Choroid plexus epithelial cell (primary cell): ENCODE results near the gene GNAI1.

Source experiments
- DNase-seq: peaks from one replicate; pipeline ENCODE4 v3.0.0-alpha.2; 2010; ENCODE audit warnings: low read depth
- H3K4me3 ChIP-seq: 2 replicates; pipeline ENCODE4 v1.5.1; 2011; ENCODE audit warnings: low read depth, mild to moderate bottlenecking, control low read depth, low read length, moderate library complexity
- TF ChIP-seq, protein P1 (sequence below): conservative IDR thresholded peaks from 2 replicates; pipeline ENCODE4 v1.5.1; 2011; ENCODE audit warnings: low read depth, mild to moderate bottlenecking, control low read depth, inconsistent platforms, low read length, moderate library complexity

The GNAI1 gene

DNA sequence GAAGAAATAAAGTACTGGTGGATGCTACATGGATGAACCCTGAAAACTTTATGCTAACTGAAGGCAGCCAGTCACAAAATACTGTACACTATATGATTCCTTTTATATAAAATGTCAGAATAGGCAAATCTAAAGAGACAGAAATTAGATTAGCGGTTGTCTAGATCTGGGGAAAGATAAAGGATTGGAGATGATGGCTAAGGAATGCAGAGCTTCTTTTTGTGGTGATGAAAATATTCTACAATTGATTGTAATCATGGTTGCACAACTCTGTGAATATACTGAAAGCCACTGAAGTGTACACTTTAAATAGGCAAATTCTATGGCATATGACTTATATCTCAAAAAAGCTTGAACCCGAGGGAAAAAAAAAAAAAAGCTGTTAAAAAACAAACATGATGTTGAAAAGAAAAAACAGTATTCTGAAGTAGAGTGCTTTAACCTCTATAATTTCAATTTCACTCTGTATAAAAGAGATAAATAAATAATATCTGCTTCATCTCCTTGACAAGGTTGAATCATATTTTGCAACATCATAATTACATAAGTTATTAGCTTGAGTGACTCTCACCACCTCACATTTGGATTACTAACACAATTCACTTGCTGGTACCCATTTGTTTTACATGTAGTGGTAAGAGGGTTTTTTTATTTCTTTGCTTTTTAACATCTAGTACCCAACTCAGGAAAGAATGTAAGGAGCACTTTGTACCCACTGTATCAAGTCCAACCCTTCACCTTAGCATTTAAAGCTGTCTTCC, 2.8 kb upstream of the GNAI1 start:
- no peak overlapping the region for H3K4me3 ChIP-seq
- peak; percentile 53 for DNase-seq
- TF ChIP-seq, protein P1, sequence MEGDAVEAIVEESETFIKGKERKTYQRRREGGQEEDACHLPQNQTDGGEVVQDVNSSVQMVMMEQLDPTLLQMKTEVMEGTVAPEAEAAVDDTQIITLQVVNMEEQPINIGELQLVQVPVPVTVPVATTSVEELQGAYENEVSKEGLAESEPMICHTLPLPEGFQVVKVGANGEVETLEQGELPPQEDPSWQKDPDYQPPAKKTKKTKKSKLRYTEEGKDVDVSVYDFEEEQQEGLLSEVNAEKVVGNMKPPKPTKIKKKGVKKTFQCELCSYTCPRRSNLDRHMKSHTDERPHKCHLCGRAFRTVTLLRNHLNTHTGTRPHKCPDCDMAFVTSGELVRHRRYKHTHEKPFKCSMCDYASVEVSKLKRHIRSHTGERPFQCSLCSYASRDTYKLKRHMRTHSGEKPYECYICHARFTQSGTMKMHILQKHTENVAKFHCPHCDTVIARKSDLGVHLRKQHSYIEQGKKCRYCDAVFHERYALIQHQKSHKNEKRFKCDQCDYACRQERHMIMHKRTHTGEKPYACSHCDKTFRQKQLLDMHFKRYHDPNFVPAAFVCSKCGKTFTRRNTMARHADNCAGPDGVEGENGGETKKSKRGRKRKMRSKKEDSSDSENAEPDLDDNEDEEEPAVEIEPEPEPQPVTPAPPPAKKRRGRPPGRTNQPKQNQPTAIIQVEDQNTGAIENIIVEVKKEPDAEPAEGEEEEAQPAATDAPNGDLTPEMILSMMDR, result no peak

DNA sequence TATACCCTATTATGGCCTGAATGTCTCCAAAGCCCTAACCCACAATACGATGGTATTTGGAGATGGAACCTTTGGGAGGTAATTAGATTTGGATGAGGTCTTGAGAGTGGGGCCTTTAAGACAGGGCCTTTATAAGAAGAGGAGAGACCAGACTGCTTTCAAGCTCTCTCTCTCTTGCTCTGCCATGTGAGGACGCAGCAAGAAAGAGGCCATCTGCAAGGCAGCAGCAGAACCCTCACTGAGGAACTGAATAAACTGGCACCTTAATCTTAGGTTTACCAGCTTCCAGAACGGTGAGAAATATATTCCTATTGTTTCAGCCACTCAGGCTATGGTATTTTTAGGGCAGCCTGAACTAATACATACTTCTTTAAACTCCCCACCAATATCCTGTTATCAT, 2.0 kb upstream of the GNAI1 start:
- no peak overlapping the region for H3K4me3 ChIP-seq
- no peak for DNase-seq
- TF ChIP-seq, protein P1, result no peak

DNA sequence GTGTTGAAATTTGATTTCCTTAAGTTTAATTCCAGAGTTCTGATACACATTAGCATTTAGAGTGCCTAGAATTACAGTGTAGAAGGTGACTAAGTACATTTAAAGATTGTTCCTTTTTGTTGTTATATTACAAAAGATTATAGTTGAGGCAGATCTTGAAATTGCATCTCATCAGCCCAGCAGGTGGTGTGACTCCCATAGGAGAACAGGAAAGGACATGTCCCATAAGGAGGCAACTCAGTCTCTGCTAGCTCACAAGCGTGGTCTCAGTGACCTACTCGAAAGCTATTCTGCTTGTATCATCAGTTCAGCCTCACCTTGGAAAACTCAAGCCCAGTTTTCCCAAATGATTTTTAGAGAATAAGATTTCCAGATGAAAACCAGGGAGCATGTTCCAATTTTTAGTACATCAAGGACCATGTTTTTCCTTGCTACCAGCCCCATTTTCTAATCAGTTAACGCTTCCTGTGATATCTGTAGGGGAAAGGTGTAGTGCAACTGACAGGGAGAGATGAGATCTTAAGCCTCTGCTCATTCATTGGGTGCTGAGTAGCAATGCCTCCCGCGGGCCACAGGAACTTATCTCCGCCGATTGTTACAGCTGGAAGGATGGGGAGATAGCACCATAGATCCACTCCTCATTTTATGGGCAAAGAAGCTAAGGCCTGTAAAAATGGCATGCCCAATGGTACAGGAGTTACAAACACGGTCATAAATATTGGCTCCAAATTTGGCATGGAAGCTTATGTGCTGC, 1.1 kb upstream of the GNAI1 start:
- H3K4me3 ChIP-seq, result no peak overlapping the region
- DNase-seq, result peak; percentile 29
- TF ChIP-seq, protein P1, result no peak

DNA sequence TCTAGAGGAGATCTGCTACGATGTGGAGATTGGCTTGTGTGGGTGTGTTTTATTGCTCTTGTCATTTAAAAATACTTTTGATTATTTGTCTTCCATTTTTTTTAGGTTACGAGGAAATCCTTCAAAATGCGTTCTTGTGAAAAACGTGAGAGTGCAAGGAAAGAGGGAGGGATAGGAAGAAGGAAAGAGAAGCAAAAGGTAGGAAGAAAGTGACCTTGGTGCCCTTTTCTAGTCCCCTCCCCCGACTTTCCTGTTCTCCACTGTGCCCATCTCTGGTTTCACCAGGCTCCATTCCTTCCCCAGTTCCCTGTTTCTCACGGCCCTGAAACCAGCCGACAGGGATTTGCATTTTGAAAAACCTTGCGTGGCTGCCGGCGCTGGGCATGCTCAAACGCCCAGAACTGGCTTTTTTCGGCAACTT, 506 bp upstream of the GNAI1 start:
- no peak for DNase-seq
- peak overlapping the region; percentile 87 for H3K4me3 ChIP-seq
- TF ChIP-seq, protein P1, result no peak

DNA sequence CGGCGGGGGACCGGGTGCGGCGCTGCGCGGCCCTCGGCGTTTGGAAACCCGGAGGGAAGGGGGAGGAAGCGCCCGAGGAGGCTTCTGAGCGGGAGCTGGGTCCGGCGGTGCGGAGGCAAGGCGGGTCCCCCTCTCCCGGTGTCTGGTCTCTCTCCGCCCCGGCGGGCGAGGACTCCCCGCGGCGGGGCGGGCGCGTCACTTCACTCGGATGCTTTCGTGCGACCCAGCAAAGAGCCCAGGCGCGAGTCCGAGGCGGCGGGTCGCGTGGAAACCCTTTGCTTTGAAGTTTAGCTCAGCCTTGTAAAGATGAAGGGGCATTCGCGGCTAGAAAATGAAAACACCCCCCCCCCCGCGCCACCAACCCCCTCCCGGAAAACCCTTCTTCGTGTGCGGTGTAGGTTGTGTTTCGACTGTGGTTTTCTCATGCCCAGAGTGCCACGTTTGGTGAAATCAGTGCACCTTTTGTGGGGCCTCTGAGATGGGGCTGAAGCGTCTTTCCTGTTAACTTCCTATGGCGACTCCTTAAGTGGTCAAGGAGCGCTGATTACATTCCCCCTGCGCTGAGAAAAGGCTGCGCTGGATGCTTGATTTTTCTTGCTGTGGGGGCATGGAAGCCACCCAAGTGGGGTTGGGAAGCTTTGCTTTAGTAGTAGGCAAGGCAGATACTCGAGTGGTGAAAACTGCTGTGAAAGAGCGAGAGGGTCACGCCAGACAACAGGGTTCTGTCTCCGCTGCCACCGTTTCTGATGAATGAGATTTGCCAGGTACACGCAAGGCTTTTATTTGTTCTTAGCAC, 876 bp downstream of the GNAI1 start:
- DNase-seq, result peak; percentile 43
- TF ChIP-seq, protein P1, result no peak
- H3K4me3 ChIP-seq, result peak overlapping the region; percentile 87

DNA sequence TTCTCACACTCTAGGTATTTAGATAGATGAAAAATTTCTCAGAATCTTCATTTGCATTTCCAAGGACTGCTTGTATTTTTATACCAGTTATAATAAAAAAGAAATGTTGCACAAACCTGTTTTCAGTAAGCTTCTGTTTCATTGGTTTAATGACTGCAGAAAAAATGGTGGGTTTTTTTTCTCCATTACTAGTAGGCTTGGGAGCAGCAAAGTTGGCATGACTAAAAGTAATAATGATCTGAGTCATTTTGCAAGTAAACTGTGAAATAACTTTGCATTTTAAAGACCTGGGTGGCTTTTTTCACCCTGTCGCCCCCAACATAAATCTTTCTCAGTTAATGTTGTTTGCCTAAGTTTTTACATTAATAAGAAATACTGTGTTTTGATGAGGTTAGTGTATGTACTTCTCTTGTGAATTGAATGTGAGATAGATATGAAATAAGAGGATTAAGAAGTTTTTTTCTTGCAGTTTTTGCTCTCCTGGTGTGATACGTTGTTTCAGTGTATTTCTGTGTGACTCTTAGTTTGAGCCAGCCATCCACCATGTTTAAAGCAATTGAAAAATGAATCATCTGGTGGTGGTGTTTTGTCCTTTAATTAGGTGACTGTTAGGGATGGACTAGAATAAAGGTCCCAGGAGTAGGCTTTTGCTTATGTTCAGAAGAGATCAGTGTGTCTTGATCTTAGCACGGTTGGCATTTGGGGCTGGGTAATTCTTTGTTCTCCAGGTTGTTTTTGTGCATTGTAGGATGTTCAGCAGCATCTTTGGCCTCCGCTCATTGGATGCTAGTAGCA, 1.8 kb downstream of the GNAI1 start:
- TF ChIP-seq, protein P1, result no peak
- H3K4me3 ChIP-seq, result peak overlapping the region; percentile 87
- peak; percentile 54 for DNase-seq
